ENCODE results near the gene MAP3K7.

The MAP3K7 gene

DNA sequence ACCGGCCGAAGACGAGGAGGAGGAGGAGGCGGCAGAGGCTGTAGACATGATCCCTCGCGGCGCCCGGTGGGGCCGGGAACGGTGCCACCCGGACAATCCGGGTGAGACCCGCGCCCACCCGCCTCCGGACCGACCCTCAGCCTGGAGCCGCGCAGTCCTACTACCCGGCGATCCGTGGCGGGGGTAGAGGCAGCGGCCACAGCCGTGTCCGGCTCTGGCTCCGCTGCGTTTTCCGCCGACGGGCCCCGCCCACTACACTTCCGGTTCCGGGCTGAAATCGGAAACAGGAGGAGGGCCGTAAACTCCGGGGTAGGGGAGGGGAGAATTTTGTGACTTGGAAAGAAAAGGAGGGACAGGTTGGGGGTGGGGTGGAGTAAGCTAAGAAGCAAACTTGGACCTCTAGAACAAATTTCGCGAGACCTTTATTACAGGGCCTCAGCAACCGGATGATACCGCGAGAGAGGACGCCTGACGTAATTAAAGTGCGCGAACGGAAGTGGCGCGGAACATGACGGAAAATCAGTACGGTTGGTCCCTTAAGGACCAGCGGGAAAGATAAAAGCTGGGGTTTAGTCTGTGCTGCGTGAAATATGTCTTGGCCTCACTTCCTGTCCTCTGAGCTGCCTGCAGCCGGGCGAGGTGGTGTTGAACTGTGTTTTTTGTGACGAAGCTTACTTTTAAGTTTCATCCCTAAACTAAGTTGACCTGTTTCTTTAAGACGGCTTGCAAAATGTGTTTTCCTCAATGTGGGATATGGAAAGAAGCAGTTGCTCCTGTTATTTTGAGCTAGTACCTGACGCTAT is at the start of gene MAP3K7:
TSS of gene MAP3K7 (minus strand) at position 237 of the 803 bp plus-strand sequence. CDS start at position 48, 189 bp downstream.
- peak; percentile 86 for DNase-seq (ENCODE audit: extremely low spot score)
- no peak for TF ChIP-seq FOXA1 (IDR thresholded peaks at IDR 0.05)
- no peak for TF ChIP-seq ZNF384 (IDR thresholded peaks at IDR 0.05)
- TF ChIP-seq BHLHE40 (IDR thresholded peaks at IDR 0.05; ENCODE audit: borderline replicate concordance): no peak
- no peak for TF ChIP-seq CTBP1 (IDR thresholded peaks at IDR 0.05; ENCODE audit: borderline replicate concordance)
- TF ChIP-seq ELF4 (IDR thresholded peaks at IDR 0.05): peak; percentile 68
- peak; percentile 55 for TF ChIP-seq L3MBTL2 (conservative IDR thresholded peaks at IDR 0.05)
- TF ChIP-seq SP1 (IDR thresholded peaks at IDR 0.05): peak; percentile 42; the same call in 1 of the 2 replicates
- TF ChIP-seq FOXK2 (IDR thresholded peaks at IDR 0.05): no peak
- no peak for TF ChIP-seq SUZ12 (IDR thresholded peaks at IDR 0.05)
- TF ChIP-seq, protein P1, sequence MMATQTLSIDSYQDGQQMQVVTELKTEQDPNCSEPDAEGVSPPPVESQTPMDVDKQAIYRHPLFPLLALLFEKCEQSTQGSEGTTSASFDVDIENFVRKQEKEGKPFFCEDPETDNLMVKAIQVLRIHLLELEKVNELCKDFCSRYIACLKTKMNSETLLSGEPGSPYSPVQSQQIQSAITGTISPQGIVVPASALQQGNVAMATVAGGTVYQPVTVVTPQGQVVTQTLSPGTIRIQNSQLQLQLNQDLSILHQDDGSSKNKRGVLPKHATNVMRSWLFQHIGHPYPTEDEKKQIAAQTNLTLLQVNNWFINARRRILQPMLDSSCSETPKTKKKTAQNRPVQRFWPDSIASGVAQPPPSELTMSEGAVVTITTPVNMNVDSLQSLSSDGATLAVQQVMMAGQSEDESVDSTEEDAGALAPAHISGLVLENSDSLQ (IDR thresholded peaks at IDR 0.05): peak; percentile 39
- TF ChIP-seq NFRKB (IDR thresholded peaks at IDR 0.05): peak; percentile 79
- ChIA-PET CTCF (interaction anchor here (0.6 to 0.7 kb wide), 3 partner anchors 12 to 493 kb away, joined by 3 read pairs; no protein-coding TSS in a partner anchor), POLR2A (interaction anchor here (0.6 to 1.4 kb wide), 22 partner anchors 9 to 369 kb away, joined by 3 to 13 read pairs (median 4); no protein-coding TSS in a partner anchor)

DNA sequence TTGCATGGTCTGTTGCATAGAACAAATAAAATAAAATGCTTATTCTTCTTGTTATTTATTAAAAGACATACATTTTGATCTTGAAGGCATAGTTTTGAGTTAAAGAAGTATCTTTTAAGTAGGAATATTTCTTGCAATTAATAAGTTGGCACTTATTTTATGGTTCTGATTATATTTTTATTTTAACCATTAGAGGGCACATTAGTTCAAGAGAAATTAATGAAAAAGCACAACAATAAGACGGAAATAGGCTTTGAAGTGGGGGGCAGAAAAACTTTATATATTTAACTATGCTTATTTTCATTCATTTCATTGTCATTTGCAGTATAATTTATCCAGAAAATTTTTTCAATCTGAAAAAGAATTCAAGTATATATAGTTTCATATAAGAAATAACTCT is 44.2 kb upstream of the MAP3K7 start:
- ChIA-PET POLR2A (no interaction called here), CTCF (interaction anchor here (1.2 to 2.0 kb wide), 2 partner anchors 19 to 309 kb away, joined by 4 to 5 read pairs; no protein-coding TSS in a partner anchor)
- TF ChIP-seq BHLHE40 (IDR thresholded peaks at IDR 0.05; ENCODE audit: borderline replicate concordance): no peak
- TF ChIP-seq FOXA1 (IDR thresholded peaks at IDR 0.05): no peak
- TF ChIP-seq SUZ12 (IDR thresholded peaks at IDR 0.05): no peak
- no peak for TF ChIP-seq NFRKB (IDR thresholded peaks at IDR 0.05)
- TF ChIP-seq SP1 (IDR thresholded peaks at IDR 0.05): no peak
- no peak for TF ChIP-seq ZNF384 (IDR thresholded peaks at IDR 0.05)
- no peak for DNase-seq (ENCODE audit: extremely low spot score)

DNA sequence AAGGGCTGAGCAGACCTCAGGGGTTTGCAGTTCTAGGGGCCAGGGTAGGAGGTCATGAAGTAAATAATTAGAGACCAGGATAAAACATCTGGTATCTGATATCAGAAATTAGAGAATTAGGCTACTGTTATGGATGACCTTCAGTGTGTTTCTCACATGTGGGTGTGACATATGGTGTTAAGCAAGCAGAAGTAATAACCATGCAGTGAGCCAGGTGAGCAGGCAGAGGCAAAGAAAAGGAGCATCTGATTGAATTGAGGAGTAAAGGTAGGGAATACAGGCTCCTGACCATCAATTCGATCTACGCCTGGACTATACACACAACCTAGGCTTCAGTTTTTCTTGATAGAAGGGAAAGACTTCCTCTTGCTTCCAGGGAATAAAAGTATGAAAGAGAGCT is 34.7 kb upstream of the MAP3K7 start:
- POLR2A ChIA-PET: no interaction called here
- DNase-seq (ENCODE audit: extremely low spot score): no peak
- CTCF ChIA-PET: no interaction called here
- TF ChIP-seq SUZ12 (IDR thresholded peaks at IDR 0.05) (no peak), LEF1 (IDR thresholded peaks at IDR 0.05; ENCODE audit: borderline replicate concordance) (no peak), FOXK2 (IDR thresholded peaks at IDR 0.05) (no peak), ELF4 (IDR thresholded peaks at IDR 0.05) (no peak), NFRKB (IDR thresholded peaks at IDR 0.05) (no peak), BHLHE40 (IDR thresholded peaks at IDR 0.05; ENCODE audit: borderline replicate concordance) (no peak), ZNF384 (IDR thresholded peaks at IDR 0.05) (no peak), L3MBTL2 (conservative IDR thresholded peaks at IDR 0.05) (no peak), FOXM1 (IDR thresholded peaks at IDR 0.05; ENCODE audit: borderline replicate concordance) (no peak), HDGF (IDR thresholded peaks at IDR 0.05; ENCODE audit: borderline replicate concordance) (no peak), SP1 (IDR thresholded peaks at IDR 0.05) (no peak), TARDBP (IDR thresholded peaks at IDR 0.05) (no peak), FOXA1 (IDR thresholded peaks at IDR 0.05) (no peak), CTBP1 (IDR thresholded peaks at IDR 0.05; ENCODE audit: borderline replicate concordance) (no peak), ARNT (IDR thresholded peaks at IDR 0.05) (no peak)
- TF ChIP-seq, protein P1 (IDR thresholded peaks at IDR 0.05): no peak

DNA sequence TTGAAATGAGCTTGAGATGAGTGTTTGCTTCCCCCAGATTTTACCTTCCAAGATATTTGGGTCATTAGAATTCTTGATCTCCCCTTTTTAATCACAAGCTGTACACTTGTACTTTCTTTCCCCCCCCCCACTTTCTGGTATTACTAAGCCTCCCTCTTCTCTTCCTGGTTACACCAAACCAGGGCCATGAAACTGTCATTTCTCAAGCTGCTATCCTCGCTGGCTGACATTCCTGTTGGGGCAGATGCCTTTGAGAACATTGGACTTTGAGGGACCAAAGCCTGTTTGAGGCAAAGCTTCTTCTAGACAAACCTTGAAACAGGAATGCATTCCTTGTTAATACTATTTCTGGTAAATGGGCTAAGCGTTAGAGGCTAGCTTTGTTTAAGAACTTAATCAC is 32.3 kb upstream of the MAP3K7 start:
- ChIA-PET POLR2A (interaction anchor here (0.8 to 1.5 kb wide), 4 partner anchors 9 to 61 kb away, joined by 3 to 7 read pairs (median 5); partner anchors contain the start of gene MAP3K7), CTCF (interaction anchor here (1.0 to 1.6 kb wide), 3 partner anchors 7 to 247 kb away, joined by 3 to 7 read pairs (median 5); no protein-coding TSS in a partner anchor)
- TF ChIP-seq NFRKB (IDR thresholded peaks at IDR 0.05) (no peak), FOXA1 (IDR thresholded peaks at IDR 0.05) (no peak), SUZ12 (IDR thresholded peaks at IDR 0.05) (no peak), ZNF384 (IDR thresholded peaks at IDR 0.05) (no peak), FOXM1 (IDR thresholded peaks at IDR 0.05; ENCODE audit: borderline replicate concordance) (no peak), CTBP1 (IDR thresholded peaks at IDR 0.05; ENCODE audit: borderline replicate concordance) (no peak)
- DNase-seq (ENCODE audit: extremely low spot score): no peak

DNA sequence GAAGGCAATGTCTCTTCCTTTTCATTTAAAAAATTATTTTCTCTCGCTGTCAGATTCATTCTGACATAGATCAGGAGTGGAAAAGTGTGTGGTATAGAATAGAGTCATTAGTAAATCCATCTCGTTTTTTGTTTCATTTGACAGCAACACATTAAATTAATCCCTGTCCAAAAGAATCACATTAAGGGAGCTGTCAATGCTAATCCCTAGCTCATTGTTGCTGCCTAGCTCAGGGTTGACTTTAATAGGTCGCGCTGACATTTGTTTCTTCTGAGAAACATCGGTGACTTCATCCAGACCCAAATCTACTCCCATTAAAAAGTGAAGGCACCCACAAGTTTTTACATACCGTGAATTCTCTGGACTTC is 25.4 kb upstream of the MAP3K7 start:
- DNase-seq (ENCODE audit: extremely low spot score): no peak
- no peak for TF ChIP-seq ZNF384 (IDR thresholded peaks at IDR 0.05)
- TF ChIP-seq, protein P1 (IDR thresholded peaks at IDR 0.05): peak; percentile 38; the same call in 1 of the 2 replicates
- POLR2A ChIA-PET: no interaction called here
- CTCF ChIA-PET: interaction anchor here (0.8 to 1.5 kb wide), 6 partner anchors 7 to 329 kb away, joined by 3 to 8 read pairs (median 4); no protein-coding TSS in a partner anchor

DNA sequence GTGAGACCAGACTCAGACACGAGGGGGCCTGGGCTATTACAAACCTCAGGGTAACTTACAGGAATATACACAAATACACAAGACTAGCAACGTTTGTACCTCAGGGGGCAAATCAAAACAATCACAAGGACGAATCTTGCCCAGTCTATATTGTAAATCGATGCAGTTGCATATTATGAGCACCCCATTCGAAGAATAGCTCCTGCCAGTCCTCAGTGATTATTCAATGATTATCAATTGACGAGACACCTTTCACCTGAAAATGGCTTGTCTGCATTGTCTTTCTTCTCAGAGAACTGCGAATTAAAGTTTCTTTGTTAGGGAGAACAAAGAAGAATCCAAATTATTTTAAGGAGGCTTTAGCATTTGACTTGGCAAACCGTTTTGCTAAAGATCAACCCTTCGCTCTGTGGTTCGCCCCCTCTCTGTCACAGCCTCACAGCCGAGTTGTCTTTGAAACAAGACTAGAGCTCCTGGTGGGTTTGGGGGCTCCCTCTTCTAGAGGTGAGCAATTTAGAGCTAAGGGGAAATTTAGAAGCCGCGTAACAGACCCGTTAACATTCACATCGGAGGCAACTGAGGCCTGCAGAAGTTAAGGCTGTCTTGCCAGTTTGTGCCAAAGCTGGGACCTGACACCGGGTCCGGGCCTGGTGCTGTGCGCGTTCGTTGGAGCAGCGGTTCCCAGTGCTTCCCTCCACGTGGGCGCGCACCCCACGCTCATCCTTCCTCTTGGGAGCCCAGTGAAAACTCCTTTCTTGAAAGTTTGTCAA is 24.9 kb upstream of the MAP3K7 start:
- TF ChIP-seq ARNT (IDR thresholded peaks at IDR 0.05) (no peak), ELF4 (IDR thresholded peaks at IDR 0.05) (no peak), TARDBP (IDR thresholded peaks at IDR 0.05) (no peak), FOXM1 (IDR thresholded peaks at IDR 0.05; ENCODE audit: borderline replicate concordance) (no peak), FOXA1 (IDR thresholded peaks at IDR 0.05) (no peak), HDGF (IDR thresholded peaks at IDR 0.05; ENCODE audit: borderline replicate concordance) (no peak), BHLHE40 (IDR thresholded peaks at IDR 0.05; ENCODE audit: borderline replicate concordance) (no peak), NFRKB (IDR thresholded peaks at IDR 0.05) (no peak), CTBP1 (IDR thresholded peaks at IDR 0.05; ENCODE audit: borderline replicate concordance) (no peak), ZNF384 (IDR thresholded peaks at IDR 0.05) (no peak), FOXK2 (IDR thresholded peaks at IDR 0.05) (no peak), SUZ12 (IDR thresholded peaks at IDR 0.05) (no peak), SP1 (IDR thresholded peaks at IDR 0.05) (no peak)
- TF ChIP-seq, protein P1 (IDR thresholded peaks at IDR 0.05): no peak
- ChIA-PET POLR2A (interaction anchor here (0.8 to 2.7 kb wide), 2 partner anchors 23 to 24 kb away, joined by 3 to 10 read pairs; partner anchors contain the start of gene MAP3K7), CTCF (interaction anchor here (0.6 to 1.5 kb wide), 9 partner anchors 8 to 329 kb away, joined by 3 to 8 read pairs (median 3); no protein-coding TSS in a partner anchor)
- DNase-seq (ENCODE audit: extremely low spot score): no peak

Data from HEK293T (cell line).